ENCODE results near the gene EMC9.

Gene EMC9

GRCh38 chr14:24093901-24094840, 47.2 kb downstream of the EMC9 start, which contains the start of gene PCK2:
TSS of gene PCK2 (plus strand) at chr14:24094311. CDS start at chr14:24094406, 95 bp downstream.
- Histone ChIP-seq H3F3A (ENCODE audit: control insufficient read depth, insufficient read depth) (peaks cover 14% of the 10 kb centered on the region), H3K9me3 (ENCODE audit: control insufficient read depth, insufficient read depth, low read length) (no peaks in the 10 kb centered on the region), H3K79me2 (ENCODE audit: control insufficient read depth, low read length) (peaks cover 17% of the 10 kb centered on the region), H3K27me3 (ENCODE audit: control insufficient read depth, low read length) (no peaks in the 10 kb centered on the region), H3K36me3 (ENCODE audit: control insufficient read depth, low read length) (peaks cover 32% of the 10 kb centered on the region), H3K4me1 (ENCODE audit: control insufficient read depth, low read length) (peaks cover 33% of the 10 kb centered on the region), H3K4me3 (ENCODE audit: low read length) (peak within 1 kb of the TSS; percentile 87), H3K4me2 (ENCODE audit: low read length) (peak within 1 kb of the TSS; percentile 86), H3K27ac (ENCODE audit: low read depth, low read length) (peak within 1 kb of the TSS; percentile 93), H3K9me2 (replicated peaks; ENCODE audit: control insufficient read depth, low read length) (no peaks in the 10 kb centered on the region), H4K20me1 (ENCODE audit: control insufficient read depth, insufficient read depth, low read depth, low read length) (no peaks in the 10 kb centered on the region)
- TF ChIP-seq EZH2phosphoT487 (IDR thresholded peaks at IDR 0.05; ENCODE audit: borderline replicate concordance, low read length) (no peak), CTCF (IDR thresholded peaks at IDR 0.05; ENCODE audit: low read depth, low read length, poor library complexity, severe bottlenecking) (no peak)

- Histone ChIP-seq H3K27me3 (ENCODE audit: control insufficient read depth, low read length) (no peaks in the 10 kb centered on the region), H3K4me1 (ENCODE audit: control insufficient read depth, low read length) (peaks cover 33% of the 10 kb centered on the region), H4K20me1 (ENCODE audit: control insufficient read depth, insufficient read depth, low read depth, low read length) (no peaks in the 10 kb centered on the region), H3K9me2 (replicated peaks; ENCODE audit: control insufficient read depth, low read length) (no peaks in the 10 kb centered on the region), H3K4me3 (ENCODE audit: low read length) (peak overlapping the region; percentile 87), H3K4me2 (ENCODE audit: low read length) (peak overlapping the region; percentile 86), H3F3A (ENCODE audit: control insufficient read depth, insufficient read depth) (peaks cover 14% of the 10 kb centered on the region), H3K9me3 (ENCODE audit: control insufficient read depth, insufficient read depth, low read length) (no peaks in the 10 kb centered on the region), H3K36me3 (ENCODE audit: control insufficient read depth, low read length) (peaks cover 24% of the 10 kb centered on the region), H3K27ac (ENCODE audit: low read depth, low read length) (peak overlapping the region; percentile 93), H3K79me2 (ENCODE audit: control insufficient read depth, low read length) (peaks cover 17% of the 10 kb centered on the region)
- TF ChIP-seq CTCF (IDR thresholded peaks at IDR 0.05; ENCODE audit: low read depth, low read length, poor library complexity, severe bottlenecking) (no peak), EZH2phosphoT487 (IDR thresholded peaks at IDR 0.05; ENCODE audit: borderline replicate concordance, low read length) (no peak)
These were observed 48.0 kb downstream of the EMC9 start for GRCh38 chr14:24093207-24093900.

- Histone ChIP-seq H3K27me3 (ENCODE audit: control insufficient read depth, low read length) (no peaks in the 10 kb centered on the region), H3K36me3 (ENCODE audit: control insufficient read depth, low read length) (peaks cover 19% of the 10 kb centered on the region), H3K4me2 (ENCODE audit: low read length) (no peak overlapping the region), H3K4me3 (ENCODE audit: low read length) (no peak overlapping the region), H3F3A (ENCODE audit: control insufficient read depth, insufficient read depth) (peaks cover 14% of the 10 kb centered on the region), H3K79me2 (ENCODE audit: control insufficient read depth, low read length) (peaks cover 17% of the 10 kb centered on the region), H4K20me1 (ENCODE audit: control insufficient read depth, insufficient read depth, low read depth, low read length) (no peaks in the 10 kb centered on the region), H3K9me3 (ENCODE audit: control insufficient read depth, insufficient read depth, low read length) (no peaks in the 10 kb centered on the region), H3K9me2 (replicated peaks; ENCODE audit: control insufficient read depth, low read length) (no peaks in the 10 kb centered on the region), H3K27ac (ENCODE audit: low read depth, low read length) (no peak overlapping the region), H3K4me1 (ENCODE audit: control insufficient read depth, low read length) (peaks cover 33% of the 10 kb centered on the region)
- TF ChIP-seq CTCF (IDR thresholded peaks at IDR 0.05; ENCODE audit: low read depth, low read length, poor library complexity, severe bottlenecking) (no peak), EZH2phosphoT487 (IDR thresholded peaks at IDR 0.05; ENCODE audit: borderline replicate concordance, low read length) (no peak)
These were observed 48.7 kb downstream of the EMC9 start for GRCh38 chr14:24092505-24093206.

Measured in DOHH2 (cell line).